Osteoblast (primary cell): Measurements from ENCODE around the gene ABI2. TPM values are rescaled to one million over a fixed set of nuclear protein-coding genes. Genes with fewer than 3 reads are reported as not detected.
"Not testable (repeated sequence)": the region's sequence is repeated elsewhere in the genome, so short reads cannot be mapped to it uniquely, and the experiment has no call there.

ENCODE experiments used
- DNase-seq: peaks from one replicate; pipeline ENCODE4 v3.0.0; 2011; ENCODE audit warnings: low spot score, mixed read lengths; ENCODE audit not compliant: insufficient read length; ENCODE audit errors: missing footprints
- H2AFZ ChIP-seq: 2 replicates; pipeline ENCODE4 v1.6.0; 2011; ENCODE audit warnings: mild to moderate bottlenecking, low read length
- H3K27ac ChIP-seq: 2 replicates; pipeline ENCODE4 v1.5.1; 2011; ENCODE audit warnings: mild to moderate bottlenecking, low read depth, low read length, moderate library complexity
- H3K27me3 ChIP-seq: 2 replicates; pipeline ENCODE4 v1.6.0; 2012; ENCODE audit warnings: mild to moderate bottlenecking, control low read depth, inconsistent platforms, low read length, moderate library complexity; ENCODE audit not compliant: insufficient read depth
- H3K36me3 ChIP-seq: 2 replicates; pipeline ENCODE4 v1.5.1; 2011; ENCODE audit warnings: mild to moderate bottlenecking, low read length, control low read depth, moderate library complexity; ENCODE audit not compliant: insufficient read depth
- H3K4me1 ChIP-seq: 2 replicates; pipeline ENCODE4 v1.5.1; 2011; ENCODE audit warnings: mild to moderate bottlenecking, low read length, control low read depth, moderate library complexity; ENCODE audit not compliant: insufficient read depth
- H3K4me2 ChIP-seq: 2 replicates; pipeline ENCODE4 v1.6.0; 2011; ENCODE audit warnings: mild to moderate bottlenecking, low read length; ENCODE audit not compliant: insufficient read depth
- H3K4me3 ChIP-seq: fragments of 200-600 bp; sonication (generic); 3 replicates; pipeline ENCODE4 v1.5.1; 2012; ENCODE audit warnings: mild to moderate bottlenecking, low read length, inconsistent platforms; ENCODE audit not compliant: insufficient read depth
- H3K79me2 ChIP-seq: 2 replicates; pipeline ENCODE4 v1.6.0; 2012; ENCODE audit warnings: mild to moderate bottlenecking, low read length, control low read depth, inconsistent platforms; ENCODE audit not compliant: insufficient read depth
- H3K9me3 ChIP-seq: 2 replicates; pipeline ENCODE4 v1.5.1; 2011; ENCODE audit warnings: low read depth, low read length, control low read depth
- H4K20me1 ChIP-seq: 2 replicates; pipeline ENCODE4 v1.6.0; 2012; ENCODE audit warnings: mild to moderate bottlenecking, low read length, control low read depth; ENCODE audit not compliant: insufficient read depth
- total RNA-seq: library from RNA; depleted of rRNA; stranded (reverse); fragments of >200 nt; gene quantifications from 2 replicates; pipeline ENCODE4 v1.2.3, GENCODE V29; 2012
- TF ChIP-seq, protein P1 (sequence below): IDR thresholded peaks from 2 replicates; pipeline ENCODE4 v1.5.1; 2011; ENCODE audit warnings: mild to moderate bottlenecking, low read depth, low read length, moderate library complexity; ENCODE audit errors: extremely low read depth

Gene ABI2
- total RNA-seq, 1 donor = 38.7 TPM

DNA sequence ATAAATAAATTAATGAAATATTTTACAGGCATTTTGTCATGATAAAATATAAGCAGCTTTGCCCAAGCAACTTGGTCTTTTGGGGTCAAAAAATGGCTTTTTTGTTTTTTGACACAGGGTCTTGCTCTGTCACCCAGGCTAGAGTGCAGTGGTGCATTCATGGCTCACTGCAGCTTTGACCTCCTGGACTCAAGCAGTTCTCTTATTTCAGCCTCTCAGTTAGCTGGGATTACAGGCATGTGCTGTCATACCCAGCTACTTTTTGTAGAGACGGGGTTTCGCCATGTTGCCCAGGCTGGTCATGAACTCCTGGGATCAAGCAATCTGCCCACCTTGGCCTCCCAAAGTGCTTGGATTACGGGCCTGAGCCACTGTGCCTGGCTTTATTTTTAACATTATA, 51.0 kb downstream of the ABI2 start:
- Histone ChIP-seq H3K9me3 (no peaks in the 10 kb centered on the region), H3K79me2 (peaks cover 43% of the 10 kb centered on the region), H3K36me3 (no peaks in the 10 kb centered on the region), H4K20me1 (no peaks in the 10 kb centered on the region), H3K27ac (no peak overlapping the region), H2AFZ (no peak overlapping the region), H3K4me1 (no peaks in the 10 kb centered on the region), H3K27me3 (no peaks in the 10 kb centered on the region), H3K4me3 (no peak overlapping the region), H3K4me2 (no peak overlapping the region)
- TF ChIP-seq, protein P1, sequence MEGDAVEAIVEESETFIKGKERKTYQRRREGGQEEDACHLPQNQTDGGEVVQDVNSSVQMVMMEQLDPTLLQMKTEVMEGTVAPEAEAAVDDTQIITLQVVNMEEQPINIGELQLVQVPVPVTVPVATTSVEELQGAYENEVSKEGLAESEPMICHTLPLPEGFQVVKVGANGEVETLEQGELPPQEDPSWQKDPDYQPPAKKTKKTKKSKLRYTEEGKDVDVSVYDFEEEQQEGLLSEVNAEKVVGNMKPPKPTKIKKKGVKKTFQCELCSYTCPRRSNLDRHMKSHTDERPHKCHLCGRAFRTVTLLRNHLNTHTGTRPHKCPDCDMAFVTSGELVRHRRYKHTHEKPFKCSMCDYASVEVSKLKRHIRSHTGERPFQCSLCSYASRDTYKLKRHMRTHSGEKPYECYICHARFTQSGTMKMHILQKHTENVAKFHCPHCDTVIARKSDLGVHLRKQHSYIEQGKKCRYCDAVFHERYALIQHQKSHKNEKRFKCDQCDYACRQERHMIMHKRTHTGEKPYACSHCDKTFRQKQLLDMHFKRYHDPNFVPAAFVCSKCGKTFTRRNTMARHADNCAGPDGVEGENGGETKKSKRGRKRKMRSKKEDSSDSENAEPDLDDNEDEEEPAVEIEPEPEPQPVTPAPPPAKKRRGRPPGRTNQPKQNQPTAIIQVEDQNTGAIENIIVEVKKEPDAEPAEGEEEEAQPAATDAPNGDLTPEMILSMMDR = no peak
- no peak for DNase-seq

GRCh38 chr2:203383038-203383437, 54.8 kb downstream of the ABI2 start:
- no peak for DNase-seq
- H3K9me3 ChIP-seq = no peaks in the 10 kb centered on the region
- H2AFZ ChIP-seq = no peak overlapping the region
- no peak overlapping the region for H3K4me3 ChIP-seq
- TF ChIP-seq, protein P1 = no peak
- no peaks in the 10 kb centered on the region for H3K27me3 ChIP-seq
- peaks cover 32% of the 10 kb centered on the region for H3K79me2 ChIP-seq
- no peak overlapping the region for H3K4me2 ChIP-seq
- H3K27ac ChIP-seq = no peak overlapping the region
- no peaks in the 10 kb centered on the region for H3K4me1 ChIP-seq
- peaks cover 4% of the 10 kb centered on the region for H4K20me1 ChIP-seq
- H3K36me3 ChIP-seq = no peaks in the 10 kb centered on the region

GRCh38 chr2:203388153-203388552, 60.0 kb downstream of the ABI2 start:
- H2AFZ ChIP-seq, H3K4me3 ChIP-seq, H3K9me3 ChIP-seq, DNase-seq, H3K27me3 ChIP-seq, H3K4me1 ChIP-seq, H3K4me2 ChIP-seq, H3K36me3 ChIP-seq, H3K27ac ChIP-seq, H4K20me1 ChIP-seq: not testable (repeated sequence)
- peaks cover 21% of the 10 kb centered on the region for H3K79me2 ChIP-seq

GRCh38 chr2:203394519-203395227, 66.5 kb downstream of the ABI2 start:
- TF ChIP-seq, protein P1 = no peak
- no peak for DNase-seq
- H3K36me3 ChIP-seq = peaks cover 41% of the 10 kb centered on the region
- no peaks in the 10 kb centered on the region for H3K27me3 ChIP-seq
- peaks cover 21% of the 10 kb centered on the region for H3K79me2 ChIP-seq
- H3K4me3 ChIP-seq = no peak overlapping the region
- H3K4me1 ChIP-seq = no peaks in the 10 kb centered on the region
- no peaks in the 10 kb centered on the region for H4K20me1 ChIP-seq
- no peak overlapping the region for H3K4me2 ChIP-seq
- no peaks in the 10 kb centered on the region for H3K9me3 ChIP-seq
- no peak overlapping the region for H2AFZ ChIP-seq
- no peak overlapping the region for H3K27ac ChIP-seq
